HG03064 (cell line): ENCODE data around the gene KLHDC8B.

Experiments
- ATAC-seq: cut with Tn5 transposase; IDR thresholded peaks from one replicate; pipeline ENCODE4 v1.9.1; 2021; ENCODE audit warnings: low read depth; ENCODE audit not compliant: unreplicated experiment

KLHDC8B gene

DNA sequence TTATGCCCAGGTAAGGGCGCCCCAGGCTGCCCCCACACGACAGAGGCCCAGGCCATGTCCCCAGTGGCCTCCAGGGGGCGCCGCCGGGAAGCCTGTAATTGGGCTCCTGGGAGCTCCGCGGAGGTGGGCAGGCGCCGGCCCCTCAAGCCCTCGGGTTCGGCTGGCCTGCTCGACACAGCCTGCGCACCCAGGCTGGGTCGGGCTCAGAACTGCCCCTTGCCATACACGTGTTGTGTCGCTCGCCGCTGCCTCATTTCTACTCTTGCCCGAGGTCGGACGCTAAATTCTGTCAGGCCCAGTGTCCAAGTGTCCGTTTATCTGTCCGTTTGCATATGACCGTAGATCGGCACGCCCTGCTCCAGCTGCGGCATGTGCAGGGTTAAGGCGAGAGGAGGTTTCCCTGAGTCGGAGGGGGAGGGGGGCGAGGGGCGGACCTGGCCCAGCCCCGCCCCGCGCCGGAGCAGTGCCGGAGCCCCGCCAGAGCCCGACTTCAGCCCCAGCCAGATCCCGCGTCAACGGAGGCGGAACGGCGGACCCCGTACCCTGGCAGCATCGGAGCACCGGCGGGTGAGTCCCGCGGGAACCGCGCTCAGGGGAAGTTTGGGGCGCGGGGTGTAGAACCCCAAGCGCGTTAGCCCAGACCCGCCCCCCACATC, at the start of gene KLHDC8B:
Gene KLHDC8B, plus strand, starts transcription at position 480 of the 656 bp plus-strand sequence. CDS start 1,172 bp downstream, outside the sequence.
- no peak for ATAC-seq

DNA sequence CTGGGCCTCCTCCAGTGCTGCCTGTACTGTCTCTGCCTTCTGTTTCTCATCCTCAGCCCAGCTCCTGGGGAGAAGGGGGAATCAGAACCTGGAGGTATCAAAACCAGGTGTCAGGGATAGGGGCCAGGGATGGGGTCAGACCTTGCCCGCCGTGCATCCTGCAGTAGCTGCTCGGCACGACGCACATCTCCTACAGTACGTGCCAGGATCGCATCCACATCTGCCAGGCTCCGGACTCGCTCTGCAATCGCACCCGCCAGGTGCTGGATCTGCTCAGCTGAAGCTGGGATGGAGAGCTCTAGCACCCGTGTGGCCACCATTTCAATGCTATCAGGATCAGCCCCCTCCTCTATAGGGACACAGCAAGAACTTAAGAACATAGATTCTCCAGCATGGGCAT, 49.4 kb upstream of the KLHDC8B start:
- no peak for ATAC-seq

DNA sequence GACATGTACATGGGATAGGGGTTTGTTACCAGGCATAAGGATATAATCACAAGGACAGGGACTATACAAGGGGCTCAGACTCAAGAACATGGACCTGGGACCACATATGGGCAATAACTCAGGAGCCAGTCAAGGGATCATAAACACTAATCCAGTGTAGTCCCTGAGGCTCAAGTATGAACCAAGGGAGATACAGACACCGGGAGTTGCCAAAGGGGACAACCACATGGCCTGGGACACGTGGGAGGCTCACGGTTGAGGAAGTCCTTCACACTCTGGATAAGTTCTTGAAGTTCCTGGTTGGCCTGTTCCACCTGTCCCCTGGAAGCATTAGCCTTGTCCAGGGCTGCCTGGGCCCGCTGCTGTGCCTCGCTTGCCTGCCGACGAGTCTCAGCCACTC, 48.9 kb upstream of the KLHDC8B start:
- no peak for ATAC-seq

GRCh38 chr3:49122886-49123545, 48.4 kb upstream of the KLHDC8B start:
- no peak for ATAC-seq

GRCh38 chr3:49123687-49124086, 47.7 kb upstream of the KLHDC8B start:
- ATAC-seq = no peak

- ATAC-seq = no peak
Observed at GRCh38 chr3:49124203-49124602, 47.2 kb upstream of the KLHDC8B start.

DNA sequence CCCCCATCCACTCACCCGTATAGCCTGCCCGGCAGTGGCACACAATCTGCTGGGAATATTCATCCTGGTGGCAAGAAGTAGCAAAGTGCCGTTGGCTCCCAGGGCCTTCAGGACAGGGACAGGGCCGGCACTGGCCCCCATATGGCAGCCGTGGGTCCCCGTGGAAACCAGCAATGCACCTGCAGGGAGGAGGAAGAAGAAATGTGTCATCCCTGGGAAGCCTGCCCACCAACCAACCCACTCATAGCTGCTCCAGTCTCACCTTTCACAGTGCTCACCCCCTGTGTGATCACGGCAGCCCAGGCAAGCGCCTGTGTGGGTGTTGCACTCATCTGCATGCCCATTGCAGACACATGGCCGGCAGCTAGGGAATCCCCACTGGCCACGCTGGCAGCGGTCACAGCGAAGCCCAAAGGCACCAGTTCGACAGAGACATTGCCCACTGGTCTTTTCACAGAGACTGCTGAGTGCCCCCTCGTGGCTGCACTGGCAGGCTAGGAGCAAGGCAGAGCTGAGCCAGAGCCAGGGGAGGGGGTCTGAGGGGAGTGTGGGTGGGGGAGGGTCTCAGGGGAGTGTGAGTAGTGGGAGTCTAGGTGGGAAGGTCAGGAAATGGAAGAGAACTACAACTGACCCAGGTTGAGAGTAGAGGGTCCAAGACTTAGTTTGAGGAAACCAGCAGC, 46.3 kb upstream of the KLHDC8B start:
- no peak for ATAC-seq

DNA sequence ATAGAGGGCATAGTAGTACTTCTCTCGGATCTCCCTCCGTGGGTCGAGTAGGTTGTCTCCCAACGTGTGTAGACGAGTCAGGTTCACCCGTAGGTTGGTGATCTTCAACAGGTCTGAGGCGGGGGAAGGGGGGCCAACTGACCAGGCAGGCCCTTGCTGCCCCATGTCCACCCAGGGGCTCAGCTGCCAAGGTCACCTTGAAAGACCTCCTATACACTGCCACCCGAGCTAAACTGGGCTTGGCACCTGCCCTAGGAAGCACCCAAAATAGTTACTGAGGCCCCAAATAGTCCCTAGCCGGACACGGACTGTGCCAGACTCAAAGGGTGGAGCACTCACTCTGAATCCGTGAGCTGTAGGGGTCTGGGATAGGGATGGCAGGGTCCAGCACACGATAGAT, 40.4 kb upstream of the KLHDC8B start:
- ATAC-seq = no peak

DNA sequence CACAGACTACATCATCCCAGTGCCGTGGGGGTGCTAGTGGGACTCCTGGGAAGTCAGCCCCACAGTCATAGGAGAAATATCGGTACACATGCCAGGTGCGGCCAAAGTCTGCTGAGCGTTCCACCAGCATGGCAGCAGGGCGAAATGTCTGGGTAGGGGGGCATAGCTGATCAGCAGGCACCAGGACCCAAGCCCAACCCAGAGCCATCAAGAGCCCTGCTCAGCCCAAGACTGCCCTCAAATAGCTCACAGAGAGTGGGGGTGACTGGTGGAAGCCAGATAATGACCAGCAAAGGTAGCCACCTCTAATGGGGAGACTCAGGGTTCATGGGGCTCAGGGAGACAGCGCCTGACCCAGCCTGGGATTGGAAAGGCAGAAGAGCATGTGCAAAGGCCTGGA, 39.8 kb upstream of the KLHDC8B start:
- no peak for ATAC-seq

DNA sequence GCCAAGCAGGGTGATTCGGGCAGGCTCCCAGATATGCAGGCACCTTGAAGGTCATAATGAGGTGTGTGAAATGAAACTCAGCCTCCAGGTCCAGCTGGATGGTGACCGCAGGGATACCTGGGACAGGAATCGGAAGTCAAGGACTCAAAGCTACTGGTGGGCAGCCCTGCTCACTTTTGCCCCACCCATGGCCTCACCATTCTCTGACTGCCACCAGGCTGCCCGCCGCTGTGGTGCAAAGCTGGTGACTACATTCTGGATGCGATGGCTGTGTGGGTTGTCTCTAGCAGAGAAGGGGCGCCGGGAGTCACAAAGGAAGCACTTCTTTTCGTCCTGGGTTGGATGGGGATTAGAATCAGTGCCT, 39.3 kb upstream of the KLHDC8B start:
- ATAC-seq = no peak

DNA sequence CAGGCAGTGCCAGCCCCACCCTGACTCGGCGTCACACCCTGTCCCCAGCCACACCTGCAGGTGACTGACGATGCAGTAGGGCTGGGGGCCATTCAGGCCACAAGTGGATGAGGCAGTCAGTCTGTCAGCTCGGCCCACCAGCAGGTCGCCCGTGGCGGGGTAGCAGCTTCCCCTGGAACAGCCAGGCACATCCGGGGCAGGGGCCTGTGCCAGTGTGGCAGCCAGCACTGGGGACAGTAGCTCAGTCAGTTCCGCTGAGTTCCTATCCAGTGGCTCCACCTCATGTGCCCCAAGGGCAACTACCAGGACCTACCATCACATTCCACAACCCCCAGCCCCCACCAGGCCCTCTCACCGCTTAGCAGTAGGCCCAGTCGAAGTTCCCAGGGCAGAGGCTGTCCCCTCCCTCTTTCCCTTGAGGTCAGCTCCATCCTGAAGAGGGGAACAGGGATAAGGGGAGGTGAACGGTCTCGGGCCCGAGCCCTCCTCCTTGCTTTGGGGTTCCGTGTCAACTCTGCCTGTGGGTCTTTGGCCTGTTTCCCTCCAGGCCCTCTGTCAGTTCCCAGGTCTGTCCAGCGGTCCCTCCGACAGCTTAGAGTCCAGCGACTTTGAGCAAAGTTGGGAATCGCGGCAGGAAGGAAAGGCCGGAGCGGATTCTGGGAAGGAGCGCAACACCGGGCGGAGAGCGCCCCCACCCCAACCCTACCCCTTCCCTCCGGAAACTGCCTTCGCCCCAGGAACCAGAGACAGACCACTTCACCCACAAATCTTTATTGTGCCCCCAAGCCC, 38.8 kb upstream of the KLHDC8B start, which contains the start of gene LAMB2:
Gene LAMB2, minus strand, starts transcription at position 614 of the 789 bp plus-strand sequence. Its CDS starts 183 bp downstream, at position 431.
- no peak for ATAC-seq

DNA sequence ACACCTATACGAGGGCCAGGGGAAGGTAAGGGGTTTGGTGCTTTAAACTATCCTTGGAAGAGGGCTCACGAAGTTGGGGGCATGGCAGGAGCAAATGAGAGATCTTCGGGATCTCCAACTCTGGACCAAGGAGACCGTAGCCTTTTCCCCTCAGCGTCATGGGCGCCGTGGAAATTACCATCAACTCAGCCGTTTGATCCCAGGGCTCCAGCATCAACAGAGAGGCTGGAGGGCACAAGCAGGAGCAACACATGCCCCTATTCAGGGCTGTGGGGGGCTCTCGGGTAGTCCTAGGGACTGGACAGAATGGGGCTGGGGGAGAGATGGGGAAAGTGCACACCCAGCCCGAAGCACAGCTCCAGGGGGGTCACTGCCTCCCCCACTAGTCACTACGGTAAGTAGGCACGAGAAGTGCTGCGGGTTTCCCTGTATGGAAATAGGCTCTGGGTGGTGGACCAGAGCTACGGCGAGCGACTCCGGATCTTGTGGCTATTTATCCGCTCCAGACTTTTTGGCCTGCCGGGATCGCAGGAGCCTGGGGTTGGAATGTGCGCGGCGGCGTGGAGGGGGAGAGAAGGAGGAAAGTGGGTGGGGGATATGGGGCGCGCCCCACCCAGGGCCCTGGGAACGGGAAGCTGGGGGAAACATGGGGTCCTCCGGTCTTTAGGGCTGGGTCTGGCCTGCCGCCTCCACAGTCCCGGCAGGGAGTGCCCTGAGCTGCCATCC, 38.0 kb upstream of the KLHDC8B start:
- ATAC-seq = no peak

GRCh38 chr3:49134471-49135265, 36.7 kb upstream of the KLHDC8B start:
- no peak for ATAC-seq

DNA sequence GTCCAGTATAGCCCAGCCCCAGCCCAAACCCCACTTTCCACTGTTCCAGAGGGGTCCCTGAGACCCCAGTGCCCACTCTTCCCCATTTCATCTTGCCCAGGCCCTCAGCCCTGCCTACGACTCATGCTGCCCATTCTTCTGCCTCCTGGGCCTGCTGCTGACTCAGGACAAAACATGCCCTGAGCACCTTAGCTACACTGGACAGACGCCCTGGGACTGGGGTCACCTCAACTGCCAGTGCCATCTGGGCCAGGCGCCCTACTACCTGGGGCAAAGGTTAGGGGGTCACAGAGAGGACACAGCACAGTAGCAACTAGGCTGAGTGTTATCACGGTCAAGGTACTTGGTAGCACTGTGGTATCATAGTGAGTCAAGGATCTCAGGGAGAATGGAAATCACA, 35.9 kb upstream of the KLHDC8B start:
- ATAC-seq = no peak

GRCh38 chr3:49140080-49140479, 31.3 kb upstream of the KLHDC8B start:
- no peak for ATAC-seq

GRCh38 chr3:49148159-49148558, 23.2 kb upstream of the KLHDC8B start:
- no peak for ATAC-seq

- ATAC-seq = no peak
Observed at GRCh38 chr3:49151610-49152009, 19.8 kb upstream of the KLHDC8B start.

GRCh38 chr3:49153349-49153912, 18.0 kb upstream of the KLHDC8B start:
- no peak for ATAC-seq

- no peak for ATAC-seq
Observed at GRCh38 chr3:49157289-49157688, 14.1 kb upstream of the KLHDC8B start.
